Measurements from ENCODE around the gene SSR3.
"Not testable (repeated sequence)": the region's sequence is repeated elsewhere in the genome, so short reads cannot be mapped to it uniquely, and the experiment has no call there.

The SSR3 gene

DNA sequence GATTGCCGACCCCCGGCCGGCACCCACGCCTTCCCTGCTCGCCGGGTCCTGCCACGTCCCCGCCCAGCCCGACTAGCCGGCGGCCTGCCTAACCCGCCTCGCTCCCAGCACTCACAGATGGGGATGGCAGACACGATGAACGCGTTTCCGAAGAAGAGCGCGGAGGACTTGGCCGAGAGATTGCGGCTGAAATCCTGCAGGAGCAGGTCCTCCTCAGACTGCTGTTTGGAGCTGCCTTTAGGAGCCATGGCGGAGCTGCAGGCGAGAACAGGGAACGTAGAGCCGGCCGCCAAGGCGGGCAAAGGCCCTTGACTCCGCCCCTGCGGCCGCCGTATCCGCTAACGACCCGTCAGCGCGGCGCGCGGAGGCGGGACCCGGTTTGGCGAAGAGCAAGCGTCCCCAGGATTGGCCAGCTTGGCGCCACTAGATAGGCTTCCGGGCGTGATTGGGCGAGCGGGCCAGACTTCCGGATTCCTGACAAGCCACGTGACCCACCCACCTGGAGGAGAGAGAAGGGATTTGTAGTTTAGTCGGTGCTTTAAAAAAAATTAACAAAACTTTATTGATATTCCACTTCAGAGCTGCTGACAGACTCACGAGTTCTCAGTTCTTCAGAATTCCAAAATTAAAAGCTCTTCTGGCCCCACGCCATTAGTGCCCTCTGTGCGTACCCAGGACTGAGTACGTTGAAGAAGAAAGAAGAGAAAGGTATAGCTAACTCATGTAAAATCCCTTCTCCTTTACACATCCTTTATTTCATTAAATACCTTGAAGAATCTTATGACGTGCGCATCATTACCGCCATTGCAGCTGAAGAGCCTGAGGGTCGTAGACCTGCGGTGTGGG is at the start of gene SSR3:
SSR3 (minus strand) TSS at position 276 of the 846 bp plus-strand sequence; CDS start at position 248, 28 bp downstream.
- DNase-seq (ENCODE audit: low read depth in 2 of 2): peak; percentile 98

GRCh38 chr3:156604064-156604641 is 49.2 kb upstream of the SSR3 start:
- DNase-seq (ENCODE audit: low read depth in 2 of 2): no peak

GRCh38 chr3:156603379-156604017 is 48.6 kb upstream of the SSR3 start:
- DNase-seq (ENCODE audit: low read depth in 2 of 2): no peak

DNA sequence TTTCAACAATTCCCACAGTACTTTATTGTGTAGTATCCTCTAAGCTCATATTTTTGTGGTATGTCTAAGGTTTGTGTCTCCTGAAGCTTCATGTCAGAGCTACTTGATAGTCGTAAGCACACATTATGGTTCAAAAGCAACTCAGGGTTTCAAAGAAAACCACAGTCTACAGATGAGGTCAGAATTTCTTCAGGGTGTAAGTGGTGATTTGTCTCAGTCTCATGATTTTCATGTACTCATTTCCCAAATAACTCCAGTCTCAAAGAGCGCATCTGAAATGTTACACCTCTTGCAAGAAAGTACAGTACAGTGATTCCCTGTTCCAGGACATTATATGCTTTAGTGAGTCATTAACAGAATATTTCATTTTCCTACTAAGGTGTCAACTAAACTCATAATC is 47.5 kb upstream of the SSR3 start:
- no peak for DNase-seq (ENCODE audit: low read depth in 2 of 2)

DNA sequence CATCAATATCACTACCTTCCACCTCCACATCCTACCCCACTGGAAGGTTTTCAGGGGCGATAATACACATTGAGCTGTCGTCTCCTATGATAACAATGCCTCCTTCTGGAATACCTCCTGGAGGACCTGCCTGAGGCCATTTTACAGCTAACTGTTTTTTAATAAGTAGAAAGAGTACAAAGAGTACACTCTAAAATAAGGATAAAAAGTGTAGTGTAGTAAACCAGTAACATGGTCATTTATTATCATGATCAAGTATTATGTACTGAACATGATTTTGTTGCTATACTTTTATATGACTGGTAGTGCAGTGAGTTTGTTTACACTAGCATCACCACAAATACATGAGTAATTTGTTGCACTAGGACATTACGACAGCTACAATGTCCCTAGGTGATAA is 46.6 kb upstream of the SSR3 start:
- no peak for DNase-seq (ENCODE audit: low read depth in 2 of 2)

GRCh38 chr3:156600834-156601233 is 45.9 kb upstream of the SSR3 start:
- no peak for DNase-seq (ENCODE audit: low read depth in 2 of 2)

GRCh38 chr3:156599089-156599874 is 44.4 kb upstream of the SSR3 start:
- no peak for DNase-seq (ENCODE audit: low read depth in 2 of 2)

DNA sequence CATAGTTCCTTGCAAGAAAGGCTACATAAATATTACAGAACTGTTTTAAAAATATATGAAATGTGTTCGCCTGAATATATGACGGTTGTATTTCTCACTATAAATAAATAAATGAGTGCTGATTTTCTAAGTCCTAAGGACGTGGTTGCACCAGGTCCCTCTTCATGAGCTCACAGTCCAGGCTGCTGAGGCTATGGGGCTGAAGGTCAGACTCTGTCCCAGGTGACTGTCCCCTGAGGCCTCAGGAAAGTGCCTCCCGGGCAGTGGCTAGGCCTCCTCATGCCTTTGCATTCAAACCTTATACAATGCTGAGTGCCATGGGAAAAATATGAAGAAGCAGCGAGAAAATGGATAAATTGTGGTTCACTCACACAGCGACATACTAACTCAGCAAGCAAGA is 43.5 kb upstream of the SSR3 start:
- DNase-seq (ENCODE audit: low read depth in 2 of 2): no peak

DNA sequence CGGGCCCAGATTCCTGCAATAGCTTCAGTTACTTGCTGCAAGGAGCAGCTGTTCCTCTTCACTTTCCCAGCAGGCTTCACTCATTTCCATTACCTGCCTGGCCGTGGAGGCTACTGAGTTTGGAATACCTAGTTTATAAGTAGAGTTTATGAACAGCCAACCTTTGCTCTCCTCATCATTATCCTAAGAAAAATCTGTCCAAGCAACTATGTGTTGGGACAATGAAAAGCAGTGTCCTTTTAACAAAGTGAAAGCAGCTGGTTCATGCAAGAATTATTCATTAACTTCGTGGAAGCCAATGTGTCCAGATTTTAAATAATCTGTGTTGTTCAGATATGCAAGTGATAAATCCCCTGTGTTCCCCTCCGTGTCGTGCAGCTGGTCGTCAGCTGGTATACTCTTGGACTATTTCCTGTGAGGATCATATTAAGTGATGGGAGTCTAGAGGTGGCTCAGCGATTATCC is 39.3 kb upstream of the SSR3 start:
- no peak for DNase-seq (ENCODE audit: low read depth in 2 of 2)

GRCh38 chr3:156593814-156594213 is 38.9 kb upstream of the SSR3 start:
- no peak for DNase-seq (ENCODE audit: low read depth in 2 of 2)

DNA sequence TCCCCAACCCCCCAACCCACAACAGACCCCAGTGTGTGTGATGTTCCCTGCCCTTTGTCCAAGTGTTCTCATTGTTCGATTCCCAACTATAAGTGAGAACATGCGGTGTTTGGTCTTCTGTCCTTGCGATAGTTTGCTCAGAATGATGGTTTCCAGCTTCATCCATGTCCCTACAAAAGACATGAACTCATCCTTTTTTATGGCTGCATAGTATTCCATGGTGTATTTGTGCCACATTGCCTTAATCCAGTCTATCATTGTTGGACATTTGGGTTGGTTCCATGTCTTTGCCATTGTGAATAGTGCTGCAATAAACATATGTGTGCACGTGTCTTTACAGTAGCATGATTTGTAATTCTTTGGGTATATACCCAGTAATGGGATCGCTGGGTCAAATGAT is 34.9 kb upstream of the SSR3 start:
- DNase-seq (ENCODE audit: low read depth in 2 of 2): not testable (repeated sequence)

DNA sequence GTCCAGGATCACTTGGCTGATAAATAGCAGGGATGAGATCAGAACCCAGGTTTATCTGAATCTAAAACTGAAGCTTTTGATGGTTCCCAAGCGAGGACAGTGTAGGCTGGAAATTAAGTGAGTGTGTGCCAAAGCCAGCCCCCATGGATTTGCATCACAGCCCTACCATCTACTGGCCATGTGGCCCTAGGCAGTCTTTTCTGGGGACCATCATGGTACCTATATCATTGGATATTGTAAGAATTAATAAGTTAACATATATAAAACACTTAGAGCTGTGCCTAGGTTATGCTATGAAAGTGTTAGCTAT is 32.8 kb upstream of the SSR3 start:
- DNase-seq (ENCODE audit: low read depth in 2 of 2): no peak

DNA sequence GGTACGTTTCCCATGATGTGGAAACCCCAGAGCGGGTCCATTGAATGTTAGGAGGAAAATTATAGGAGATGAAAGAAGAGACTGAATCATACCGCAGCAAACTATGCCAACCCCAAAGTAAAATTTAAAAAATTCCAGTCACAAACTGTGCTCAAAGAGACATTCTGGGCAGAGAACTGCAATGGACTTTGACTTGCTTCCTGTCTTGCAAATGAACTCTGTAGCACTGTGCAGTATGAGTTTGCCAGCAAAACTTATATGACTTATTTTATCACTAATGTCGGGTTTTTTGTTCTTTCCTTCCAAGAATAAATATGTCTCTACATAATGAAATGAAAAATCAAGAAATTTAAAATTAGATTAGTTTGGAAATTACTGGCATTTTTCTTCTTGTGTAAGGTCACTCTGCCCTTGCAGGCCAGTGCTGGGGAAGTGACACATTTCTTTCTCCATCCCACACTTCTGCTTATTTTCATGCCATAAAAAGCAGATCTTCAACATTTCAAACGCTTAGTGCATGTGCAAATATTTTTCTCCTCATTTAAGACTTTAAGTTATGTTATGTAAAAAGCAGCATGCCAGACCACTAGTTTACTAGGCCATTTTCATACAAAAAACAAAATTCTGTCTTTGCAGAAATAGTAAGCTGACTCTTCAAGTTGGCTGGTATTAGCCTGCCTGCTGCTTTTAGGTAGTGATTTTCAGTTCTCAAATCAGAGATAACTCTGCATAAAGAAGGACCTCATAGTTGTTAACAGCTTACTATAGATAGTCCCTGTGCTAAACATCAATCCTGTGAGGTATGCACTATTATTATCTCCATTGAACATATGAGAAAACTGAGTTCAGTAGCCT is 32.2 kb upstream of the SSR3 start:
- no peak for DNase-seq (ENCODE audit: low read depth in 2 of 2)

DNA sequence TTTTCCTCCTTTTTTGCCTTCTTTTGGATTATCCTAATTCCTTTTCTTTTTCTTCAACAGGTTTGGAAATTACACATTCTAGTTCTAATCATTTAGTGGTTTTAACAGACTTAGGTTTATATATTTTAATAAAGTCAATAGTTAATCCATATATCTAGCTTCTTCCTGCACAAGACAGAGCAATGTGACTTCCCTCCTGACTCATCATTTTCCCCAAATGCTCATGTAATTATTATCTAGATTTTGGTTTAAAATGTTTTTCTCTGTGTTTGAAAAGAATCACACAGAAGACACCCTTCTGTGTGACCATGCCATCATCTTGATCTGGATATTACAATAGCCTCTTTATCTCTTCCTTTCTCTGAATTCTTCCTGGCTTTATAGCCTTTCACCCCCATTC is 28.6 kb upstream of the SSR3 start:
- no peak for DNase-seq (ENCODE audit: low read depth in 2 of 2)

GRCh38 chr3:156582532-156583183 is 27.7 kb upstream of the SSR3 start:
- DNase-seq (ENCODE audit: low read depth in 2 of 2): no peak

DNA sequence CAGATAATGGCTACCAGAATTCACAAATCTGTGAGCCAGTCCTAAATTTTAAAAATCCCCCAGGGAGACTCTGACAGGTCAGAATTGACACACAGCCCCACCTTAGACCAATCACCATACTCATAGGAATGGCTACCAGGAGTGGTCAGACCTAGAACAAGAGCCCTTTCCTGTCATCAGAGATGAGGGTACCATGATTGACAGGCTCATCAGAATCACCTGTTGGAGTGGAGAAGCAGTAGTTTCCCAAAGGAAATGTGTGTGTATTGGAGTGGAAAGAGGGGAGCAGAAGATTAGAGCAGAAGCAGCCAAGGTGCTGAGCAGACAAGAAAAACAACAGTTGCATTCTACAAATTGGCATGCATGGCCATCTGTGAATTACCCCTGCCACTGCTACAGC is 27.0 kb upstream of the SSR3 start:
- DNase-seq (ENCODE audit: low read depth in 2 of 2): no peak

GRCh38 chr3:156581033-156581432 is 26.1 kb upstream of the SSR3 start:
- DNase-seq (ENCODE audit: low read depth in 2 of 2): no peak

DNA sequence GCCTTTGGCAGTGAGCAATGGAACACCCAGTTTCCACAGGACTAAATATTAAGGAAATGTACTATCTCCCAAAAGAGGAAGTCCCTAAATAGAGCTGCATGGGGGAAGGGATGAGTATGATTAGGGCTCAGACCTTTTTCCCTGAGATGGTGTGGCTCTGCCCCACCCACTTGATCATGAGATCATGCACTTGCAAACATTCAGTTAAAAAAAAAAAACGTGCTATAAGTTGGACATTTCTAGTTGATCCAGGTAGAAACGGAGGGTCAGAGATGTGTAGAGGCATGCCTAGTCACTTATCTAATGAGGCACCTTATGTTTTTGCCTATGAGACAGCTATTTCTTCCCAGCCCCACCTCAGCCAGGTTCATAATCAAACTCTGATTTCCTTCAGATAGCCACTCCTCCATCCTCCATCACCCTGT is 24.5 kb upstream of the SSR3 start:
- no peak for DNase-seq (ENCODE audit: low read depth in 2 of 2)

GRCh38 chr3:156577736-156578135 is 22.8 kb upstream of the SSR3 start:
- DNase-seq (ENCODE audit: low read depth in 2 of 2): no peak

DNA sequence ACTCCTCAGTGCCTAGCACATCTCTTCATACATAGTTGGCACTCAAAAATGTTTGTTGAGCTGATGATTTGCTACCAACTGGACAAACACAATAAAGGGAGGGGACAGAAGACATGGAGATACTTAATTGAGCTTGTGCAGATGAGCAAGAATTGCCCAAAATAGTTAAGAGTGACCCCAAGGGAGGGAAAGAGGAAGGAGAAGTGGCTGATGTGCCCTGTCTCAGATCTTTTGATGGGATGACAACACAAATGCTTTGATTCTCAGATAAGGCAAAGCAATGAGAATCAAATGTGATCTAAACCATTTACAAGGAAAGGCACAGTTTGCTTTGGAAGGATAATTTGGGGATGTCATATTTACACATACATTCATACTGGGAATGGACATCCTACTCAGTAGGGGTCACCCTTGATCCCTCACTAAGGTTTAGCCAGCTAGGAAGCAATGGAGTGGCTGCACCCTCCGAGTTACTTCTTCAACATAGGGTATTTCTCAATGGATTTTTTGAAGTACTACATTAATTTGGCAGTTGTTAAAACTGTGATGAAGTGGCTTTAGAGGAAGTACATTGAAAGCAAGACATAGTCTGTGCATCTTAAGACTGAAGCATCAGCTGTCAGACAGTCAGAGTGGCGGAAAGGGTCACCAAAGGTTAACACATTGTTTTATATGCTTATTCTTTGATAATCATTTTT is 21.9 kb upstream of the SSR3 start:
- DNase-seq (ENCODE audit: low read depth in 2 of 2): no peak

Measured in activated CD8-positive, alpha-beta memory T cell treated with anti-CD3 and anti-CD28 coated beads for 4 hours (primary cell).